ENCODE measurements around the gene RPRD2. TPM values are rescaled to one million over a fixed set of nuclear protein-coding genes. Genes with fewer than 3 reads are reported as not detected.
"Not testable (repeated sequence)": the region's sequence is repeated elsewhere in the genome, so short reads cannot be mapped to it uniquely, and the experiment has no call there.

RPRD2 gene
- total RNA-seq, 1 donor from 2014 or later: 33.2 TPM

GRCh38 chr1:150388241-150388640, 24.3 kb downstream of the RPRD2 start:
- DNase-seq (ENCODE audit: low spot score): no peak

DNA sequence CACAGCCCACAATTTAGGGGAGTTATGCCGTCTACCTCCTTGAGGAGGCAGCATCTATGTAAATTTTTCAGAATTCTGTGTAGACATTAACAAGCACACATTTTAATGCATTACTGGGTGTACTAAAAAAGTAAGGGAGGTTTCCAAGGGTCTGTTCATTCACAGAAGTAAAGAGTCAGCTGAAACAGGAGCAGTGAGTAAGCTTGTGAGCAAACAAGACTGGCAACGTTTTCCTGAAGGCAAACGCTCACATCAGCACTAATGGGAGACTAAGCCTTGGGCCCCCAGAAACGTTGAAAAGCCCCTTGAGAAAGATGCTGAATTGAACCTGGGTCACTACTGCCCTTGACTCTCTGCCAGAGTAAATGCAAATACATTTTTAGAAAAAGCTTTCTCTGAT, 25.7 kb downstream of the RPRD2 start:
- DNase-seq (ENCODE audit: low spot score): no peak

DNA sequence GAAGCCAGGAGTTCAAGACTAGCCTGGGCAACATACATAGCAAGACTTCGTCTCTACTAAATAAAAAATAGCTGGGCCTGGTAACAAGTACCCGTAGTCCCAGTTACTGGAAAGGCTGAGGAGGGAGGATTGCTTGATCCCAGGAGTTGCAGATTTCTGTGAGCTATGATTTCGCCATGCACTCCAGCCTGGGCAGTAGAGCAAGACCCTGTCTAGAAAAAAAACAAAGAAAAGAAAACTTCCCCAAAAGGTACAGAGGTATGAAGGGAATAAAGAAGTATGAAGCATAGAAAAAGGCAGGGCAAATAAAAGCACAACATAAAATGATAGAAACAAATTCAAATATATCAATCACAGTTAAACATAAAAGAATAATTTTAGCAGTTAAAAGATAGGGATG, 28.7 kb downstream of the RPRD2 start:
- DNase-seq (ENCODE audit: low spot score): no peak

DNA sequence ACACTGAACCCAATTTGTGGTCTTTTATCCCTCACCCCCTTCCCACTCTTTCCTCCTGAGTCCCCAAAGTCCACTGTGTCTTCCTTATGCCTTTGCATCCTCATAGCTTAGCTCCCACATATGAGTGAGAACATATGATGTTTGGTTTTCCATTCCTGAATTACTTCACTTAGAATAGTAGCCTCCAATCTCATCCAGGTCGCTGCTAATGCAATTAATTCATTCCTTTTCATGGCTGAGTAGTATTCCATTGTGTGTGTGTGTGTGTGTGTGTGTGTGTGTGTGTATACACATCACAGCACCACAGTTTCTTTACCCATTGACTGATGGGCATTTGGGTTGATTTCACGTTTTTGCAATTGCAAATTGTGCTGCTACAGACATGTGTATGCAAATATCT, 31.2 kb downstream of the RPRD2 start:
- not testable (repeated sequence) for DNase-seq (ENCODE audit: low spot score)

GRCh38 chr1:150397392-150398032, 33.6 kb downstream of the RPRD2 start:
- no peak for DNase-seq (ENCODE audit: low spot score)

DNA sequence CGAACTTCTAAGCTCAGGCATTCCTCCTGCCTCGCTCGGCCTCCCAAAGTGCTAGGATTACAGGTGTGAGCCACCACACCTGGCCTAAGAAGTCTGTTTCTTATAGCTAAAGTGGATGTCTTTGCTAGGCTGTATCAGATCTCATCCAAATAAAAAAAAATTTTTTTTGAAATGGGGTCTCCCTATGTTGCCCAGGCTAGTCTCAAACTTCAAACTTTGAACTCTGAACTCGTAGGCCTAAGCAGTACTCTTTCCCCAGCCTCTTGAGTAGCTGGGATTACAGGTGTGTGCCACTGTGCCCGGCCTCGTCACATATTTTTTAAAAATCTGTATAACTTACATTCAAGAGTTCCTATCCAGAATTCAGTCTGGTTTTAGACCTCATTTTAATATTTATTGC, 40.5 kb downstream of the RPRD2 start:
- no peak for DNase-seq (ENCODE audit: low spot score)

DNA sequence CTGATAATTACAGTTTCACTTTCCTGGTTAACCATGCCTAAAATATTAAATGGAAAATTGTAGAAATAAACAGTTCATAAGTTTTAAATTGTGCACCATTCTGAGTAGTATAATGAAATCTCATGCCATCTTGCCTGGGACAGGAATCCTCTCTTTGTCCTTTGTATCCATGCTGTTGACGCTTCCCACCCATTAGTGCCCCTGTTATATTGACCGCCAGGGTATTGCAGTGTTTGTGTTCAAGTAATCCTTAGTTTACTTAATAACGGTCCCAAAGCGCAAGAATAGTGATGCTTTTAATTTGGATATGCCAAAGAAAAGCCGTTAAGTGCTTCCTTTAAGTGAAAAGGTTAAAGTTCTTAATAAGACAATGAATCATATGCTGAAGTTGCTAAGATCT, 41.7 kb downstream of the RPRD2 start:
- DNase-seq (ENCODE audit: low spot score): no peak

GRCh38 chr1:150406483-150406882, 42.5 kb downstream of the RPRD2 start:
- DNase-seq (ENCODE audit: low spot score): no peak

- DNase-seq (ENCODE audit: low spot score): no peak
Observed at GRCh38 chr1:150407330-150407729, 43.4 kb downstream of the RPRD2 start.

DNA sequence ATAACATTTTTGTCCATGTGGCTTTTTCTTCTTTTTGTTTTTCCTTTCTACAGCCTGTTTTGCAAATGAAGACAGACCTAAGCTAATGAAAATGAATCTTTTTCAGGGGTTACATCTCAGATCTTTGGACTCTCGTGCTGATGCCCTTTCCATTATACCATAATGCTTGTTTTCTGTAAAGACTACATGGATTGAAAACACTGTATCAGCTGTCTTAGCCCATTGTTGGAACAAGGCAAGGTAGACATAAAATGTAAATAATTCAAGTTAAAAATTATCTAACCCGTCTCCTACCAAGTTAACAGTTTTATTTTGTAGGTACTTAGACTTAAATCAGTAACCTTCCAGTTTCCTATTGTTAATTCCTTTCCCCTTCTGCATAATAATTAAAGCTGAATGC, 44.9 kb downstream of the RPRD2 start:
- no peak for DNase-seq (ENCODE audit: low spot score)

DNA sequence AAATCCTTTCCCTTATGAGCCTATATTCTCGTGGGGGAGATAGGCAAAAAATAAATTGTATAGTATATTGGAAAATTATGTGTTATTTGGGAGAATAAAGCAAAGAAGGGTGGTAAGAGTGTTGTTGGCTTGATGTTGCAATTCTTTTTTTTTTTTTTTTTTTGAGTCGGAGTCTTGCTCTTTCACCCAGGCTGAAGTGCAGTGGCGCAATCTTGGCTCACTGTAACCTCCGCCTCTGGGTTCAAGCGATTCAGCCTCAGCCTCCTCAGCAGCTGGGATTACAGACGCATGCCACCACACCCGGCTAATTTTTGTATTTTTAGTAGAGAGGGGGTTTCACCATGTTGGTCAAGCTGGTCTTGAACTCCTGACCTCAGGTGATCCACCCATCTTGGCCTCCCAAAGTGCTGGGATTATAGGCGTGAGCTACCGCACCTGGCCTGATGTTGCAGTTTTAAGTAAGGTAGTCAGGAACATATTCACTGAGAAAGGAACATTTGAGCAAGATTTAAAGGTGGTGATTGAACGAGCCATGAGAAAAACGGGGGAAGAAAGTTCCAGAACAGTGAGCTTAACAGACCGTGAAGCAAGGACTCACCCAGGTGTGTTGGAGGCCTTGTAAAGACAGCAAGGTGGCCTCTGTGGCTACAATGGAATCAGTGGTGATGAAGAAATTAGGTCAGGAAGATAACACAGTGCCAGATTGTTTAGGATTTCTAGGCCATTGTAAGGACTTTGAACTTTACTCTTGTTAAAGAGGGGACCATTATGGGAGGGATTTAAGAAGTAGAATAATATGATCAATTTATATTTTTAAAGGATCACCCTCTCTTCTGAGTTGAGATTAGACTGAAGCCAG, 45.8 kb downstream of the RPRD2 start:
- peak; percentile 46 for DNase-seq (ENCODE audit: low spot score)

- peak; percentile 72 for DNase-seq (ENCODE audit: low spot score)
Observed at GRCh38 chr1:150410582-150411101, 46.7 kb downstream of the RPRD2 start.

- no peak for DNase-seq (ENCODE audit: low spot score)
Observed at GRCh38 chr1:150414592-150414991, 50.6 kb downstream of the RPRD2 start.

GRCh38 chr1:150415800-150416199, 51.9 kb downstream of the RPRD2 start:
- no peak for DNase-seq (ENCODE audit: low spot score)

DNA sequence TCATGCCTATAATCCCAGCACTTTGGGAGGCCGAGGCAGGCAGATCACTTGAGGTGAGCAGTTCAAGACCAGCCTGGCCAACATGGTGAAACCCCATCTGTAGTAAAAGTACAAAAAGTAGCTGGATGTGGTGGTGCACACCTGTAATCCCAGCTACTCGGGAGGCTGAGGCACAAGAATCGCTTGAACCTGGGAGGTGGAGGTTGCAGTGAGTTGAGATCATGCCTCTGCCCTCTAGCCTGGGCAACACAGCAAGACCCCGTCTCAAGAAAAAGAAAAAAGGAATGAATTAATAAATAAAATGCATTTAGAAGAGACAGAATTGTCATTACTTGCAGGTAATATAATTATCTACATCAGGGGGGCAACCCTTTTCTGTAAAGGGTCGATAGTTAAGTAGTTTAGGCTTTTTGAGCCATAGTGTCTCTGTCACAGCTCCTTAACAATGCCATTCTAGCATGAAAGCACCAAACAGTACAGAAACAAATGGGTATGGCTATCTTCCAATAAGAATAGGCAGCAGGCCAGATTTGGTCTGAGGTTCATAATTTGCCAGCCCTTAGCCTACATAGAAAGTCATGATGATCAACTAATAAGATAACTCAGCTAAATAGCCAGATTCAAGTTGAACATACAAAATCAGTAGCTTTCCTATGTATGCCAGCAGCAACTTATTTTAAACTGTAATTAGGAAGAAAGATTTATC, 56.8 kb downstream of the RPRD2 start:
- DNase-seq (ENCODE audit: low spot score): no peak

DNA sequence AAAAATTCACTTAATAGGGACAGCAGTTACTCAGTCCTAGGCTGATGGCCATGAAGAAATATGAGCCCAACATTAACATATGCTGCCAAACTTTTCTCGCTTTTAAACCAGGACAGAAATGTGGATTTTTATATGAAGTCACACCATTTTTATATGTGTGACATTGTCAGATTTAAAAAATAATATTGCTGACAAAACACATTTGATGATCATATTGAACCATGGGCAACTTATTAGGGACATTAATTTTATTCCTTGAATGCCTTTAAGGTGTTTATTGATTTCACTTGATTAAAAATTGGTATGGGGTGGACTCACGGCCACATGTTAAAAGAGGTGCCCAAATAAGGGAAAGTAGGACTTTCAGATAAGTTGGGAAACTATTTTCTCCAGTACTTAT, 58.6 kb downstream of the RPRD2 start:
- DNase-seq (ENCODE audit: low spot score): no peak

DNA sequence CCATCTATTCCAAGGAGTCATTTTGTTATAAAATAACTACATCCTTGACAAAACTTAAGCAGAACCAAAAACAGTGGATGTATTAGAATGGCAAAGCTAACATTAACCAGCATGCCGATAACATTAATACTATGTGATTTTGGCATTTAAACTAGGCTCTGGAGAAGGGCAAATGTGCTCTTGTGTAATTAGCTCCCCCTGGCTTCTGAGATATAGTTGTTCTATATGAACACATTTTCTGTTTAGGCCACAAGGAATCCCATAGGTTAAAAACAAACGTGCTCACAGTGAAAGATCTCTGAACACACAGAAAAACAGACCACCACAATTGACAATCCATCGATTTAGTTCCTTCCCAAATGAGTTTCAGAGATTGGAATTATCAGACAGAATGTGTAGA, 65.9 kb downstream of the RPRD2 start:
- no peak for DNase-seq (ENCODE audit: low spot score)

DNA sequence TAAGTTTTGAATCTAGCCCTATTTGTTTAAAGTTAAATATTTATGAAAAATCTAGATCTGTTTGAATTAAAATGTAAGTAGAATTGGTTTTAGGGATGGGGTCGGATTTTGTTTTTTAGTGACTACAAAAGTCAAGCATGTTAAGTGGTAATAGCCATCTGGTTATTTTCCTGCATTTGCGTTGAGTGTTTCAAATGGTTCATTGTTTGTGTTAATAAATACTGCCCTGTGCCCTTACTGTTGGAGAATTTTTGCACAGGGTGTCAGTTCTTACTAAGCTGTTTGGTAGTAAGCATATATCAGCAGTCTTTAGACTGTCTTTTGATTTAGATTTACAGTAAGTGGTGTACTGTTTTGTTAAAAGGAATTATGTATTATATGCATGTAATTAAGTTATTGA, 77.2 kb downstream of the RPRD2 start:
- DNase-seq (ENCODE audit: low spot score): no peak

DNA sequence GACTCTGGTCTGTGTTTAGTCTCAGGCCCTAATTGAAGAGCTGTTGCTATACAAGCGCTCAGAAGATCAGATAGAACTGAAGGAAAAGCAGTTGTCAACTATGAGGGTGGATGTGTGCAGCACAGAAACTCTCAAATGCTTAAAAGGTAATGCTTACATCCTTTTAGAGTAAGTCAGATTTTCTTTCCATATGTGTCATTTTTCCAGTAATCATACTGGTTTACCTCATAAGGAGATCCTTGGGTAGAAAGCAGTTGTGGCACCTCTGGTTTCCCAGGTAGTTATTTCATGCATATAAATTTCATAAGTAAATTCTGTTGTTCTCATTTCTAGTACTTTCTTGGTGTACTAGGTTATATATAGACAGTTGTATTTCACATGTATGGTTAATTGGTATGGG, 80.3 kb downstream of the RPRD2 start:
- no peak for DNase-seq (ENCODE audit: low spot score)

DNA sequence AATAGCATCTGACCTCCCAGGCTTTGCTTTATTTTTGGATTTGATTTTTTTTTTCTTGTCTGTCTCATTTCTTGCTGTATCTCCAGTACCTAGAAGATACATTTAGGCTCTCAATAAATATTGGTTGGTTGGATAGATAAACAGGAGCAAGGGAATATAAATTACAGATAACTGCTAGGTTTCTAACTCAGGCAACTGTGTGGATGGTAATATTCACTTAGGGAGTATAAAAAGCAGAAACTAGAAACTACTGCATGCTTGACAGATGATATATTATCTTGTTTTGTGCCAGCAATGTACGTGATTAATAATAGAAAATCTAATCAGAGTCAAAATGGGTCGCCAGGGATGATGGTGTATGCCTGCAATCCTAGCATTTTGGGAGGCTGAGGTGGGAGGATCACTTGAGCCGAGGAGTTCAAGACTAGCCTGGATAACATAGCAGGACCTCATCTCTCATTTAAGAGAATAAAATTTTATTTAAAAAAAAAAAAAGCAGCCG, 92.2 kb downstream of the RPRD2 start:
- no peak for DNase-seq (ENCODE audit: low spot score)

DNA sequence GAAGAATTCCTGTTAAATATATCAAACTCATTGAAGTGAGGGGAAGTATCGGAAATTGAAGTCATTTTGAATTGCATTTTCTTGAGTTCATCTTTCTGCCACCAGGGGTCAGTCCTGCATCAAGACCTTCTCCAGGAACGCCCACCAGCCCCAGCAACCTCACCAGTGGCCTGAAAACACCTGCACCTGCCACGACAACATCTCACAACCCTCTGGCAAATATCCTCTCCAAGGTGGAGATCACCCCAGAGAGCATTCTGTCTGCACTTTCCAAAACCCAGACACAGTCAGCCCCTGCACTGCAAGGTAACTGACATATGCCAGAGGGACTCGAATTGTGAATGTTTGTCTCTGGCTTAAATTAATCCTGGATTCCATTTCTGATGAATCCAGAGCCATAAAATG, 100.5 kb downstream of the RPRD2 start:
- DNase-seq (ENCODE audit: low spot score): peak; percentile 47

- no peak for DNase-seq (ENCODE audit: low spot score)
Observed at GRCh38 chr1:150466964-150467363, 103.0 kb downstream of the RPRD2 start.

Data from mucosa of gallbladder (tissue), 1 donor.